ENCODE results near the gene TIAM2. TPM values are rescaled to one million over a fixed set of nuclear protein-coding genes. Genes with fewer than 3 reads are reported as not detected.

Gene TIAM2
- total RNA-seq, 1 experiment from 2014 or later, result 3.8 TPM

GRCh38 chr6:155080881-155081845, 86.0 kb downstream of the TIAM2 start:
- H3K4me3 Mint-ChIP-seq (ENCODE audit: unreplicated experiment), result no peak overlapping the region
- DNase-seq, result no peak
- no peaks in the 10 kb centered on the region for H3K27me3 Mint-ChIP-seq (ENCODE audit: insufficient read depth, unreplicated experiment)
- CTCF ChIA-PET, result no interaction called here
- Histone ChIP-seq H3K4me3 (ENCODE audit: low read depth, low read length) (no peak overlapping the region), H3K9me3 (no peaks in the 10 kb centered on the region), H3K36me3 (ENCODE audit: control insufficient read depth, insufficient read depth, low read length) (no peaks in the 10 kb centered on the region), H3K27me3 (replicated peaks; ENCODE audit: control insufficient read depth, insufficient read depth, low read length) (no peaks in the 10 kb centered on the region), H3K4me1 (peaks cover 21% of the 10 kb centered on the region)
- H3K36me3 Mint-ChIP-seq (ENCODE audit: insufficient read depth, unreplicated experiment), result no peaks in the 10 kb centered on the region
- no peak overlapping the region for H3K27ac Mint-ChIP-seq (ENCODE audit: unreplicated experiment)
- POLR2A ChIA-PET, result no interaction called here
- TF ChIP-seq CTCF (IDR thresholded peaks at IDR 0.05; ENCODE audit: insufficient read depth in 1 of 2, low read depth in 1 of 2, low read length in 1 of 2, severe bottlenecking in 1 of 2, unreplicated experiment in 1 of 2), result no peak
- no TSS peak for BruUV-seq (replicated peaks)
- intact Hi-C loops (cut with micrococcal nuclease; ENCODE audit: unreplicated experiment), result no loop called here
- no peaks in the 10 kb centered on the region for H3K9me3 Mint-ChIP-seq (ENCODE audit: unreplicated experiment)
- peaks cover 11% of the 10 kb centered on the region for H3K4me1 Mint-ChIP-seq (ENCODE audit: low read depth, unreplicated experiment)

GRCh38 chr6:155084431-155085123, 89.5 kb downstream of the TIAM2 start:
- Histone ChIP-seq H3K9me3 (no peaks in the 10 kb centered on the region), H3K27me3 (replicated peaks; ENCODE audit: control insufficient read depth, insufficient read depth, low read length) (no peaks in the 10 kb centered on the region), H3K36me3 (ENCODE audit: control insufficient read depth, insufficient read depth, low read length) (no peaks in the 10 kb centered on the region), H3K4me3 (ENCODE audit: low read depth, low read length) (no peak overlapping the region), H3K4me1 (peaks cover 23% of the 10 kb centered on the region)
- CTCF ChIA-PET, result interaction anchor here (0.8 kb wide), 1 partner anchor 409 kb away, joined by 3 read pairs; no protein-coding TSS in a partner anchor
- no peaks in the 10 kb centered on the region for H3K27me3 Mint-ChIP-seq (ENCODE audit: insufficient read depth, unreplicated experiment)
- no TSS peak for BruUV-seq (replicated peaks)
- peak overlapping the region; percentile 27 for H3K4me3 Mint-ChIP-seq (ENCODE audit: unreplicated experiment)
- POLR2A ChIA-PET, result no interaction called here
- no peak overlapping the region for H3K27ac Mint-ChIP-seq (ENCODE audit: unreplicated experiment)
- peaks cover 11% of the 10 kb centered on the region for H3K4me1 Mint-ChIP-seq (ENCODE audit: low read depth, unreplicated experiment)
- no peak for TF ChIP-seq CTCF (IDR thresholded peaks at IDR 0.05; ENCODE audit: insufficient read depth in 1 of 2, low read depth in 1 of 2, low read length in 1 of 2, severe bottlenecking in 1 of 2, unreplicated experiment in 1 of 2)
- DNase-seq, result no peak
- H3K36me3 Mint-ChIP-seq (ENCODE audit: insufficient read depth, unreplicated experiment), result no peaks in the 10 kb centered on the region
- intact Hi-C loops (cut with micrococcal nuclease; ENCODE audit: unreplicated experiment), result loop anchor here (1.0 to 5.0 kb wide), 3 partner anchors 36 to 87 kb away; partner anchors contain the start of gene TIAM2
- no peaks in the 10 kb centered on the region for H3K9me3 Mint-ChIP-seq (ENCODE audit: unreplicated experiment)

- no peaks in the 10 kb centered on the region for H3K9me3 ChIP-seq
- Mint-ChIP-seq H3K4me3 (ENCODE audit: unreplicated experiment) (peak overlapping the region; percentile 27), H3K36me3 (ENCODE audit: insufficient read depth, unreplicated experiment) (no peaks in the 10 kb centered on the region), H3K9me3 (ENCODE audit: unreplicated experiment) (no peaks in the 10 kb centered on the region), H3K27me3 (ENCODE audit: insufficient read depth, unreplicated experiment) (no peaks in the 10 kb centered on the region), H3K27ac (ENCODE audit: unreplicated experiment) (peak overlapping the region; percentile 87), H3K4me1 (ENCODE audit: low read depth, unreplicated experiment) (peaks cover 11% of the 10 kb centered on the region)
- peak; percentile 64 to 83 for DNase-seq
- ChIA-PET CTCF (interaction anchor here (0.5 to 1.0 kb wide), 3 partner anchors 9 to 410 kb away, joined by 3 to 4 read pairs (median 3); no protein-coding TSS in a partner anchor), POLR2A (interaction anchor here (0.6 kb wide), 1 partner anchor 100 kb away, joined by 3 read pairs; no protein-coding TSS in a partner anchor)
- peaks cover 23% of the 10 kb centered on the region for H3K4me1 ChIP-seq
- H3K27me3 ChIP-seq (replicated peaks; ENCODE audit: control insufficient read depth, insufficient read depth, low read length), result no peaks in the 10 kb centered on the region
- no TSS peak for BruUV-seq (replicated peaks)
- no peak for TF ChIP-seq CTCF (IDR thresholded peaks at IDR 0.05; ENCODE audit: insufficient read depth in 1 of 2, low read depth in 1 of 2, low read length in 1 of 2, severe bottlenecking in 1 of 2, unreplicated experiment in 1 of 2)
- no peaks in the 10 kb centered on the region for H3K36me3 ChIP-seq (ENCODE audit: control insufficient read depth, insufficient read depth, low read length)
- no peak overlapping the region for H3K4me3 ChIP-seq (ENCODE audit: low read depth, low read length)
- intact Hi-C loops (cut with micrococcal nuclease; ENCODE audit: unreplicated experiment), result loop anchor here (1.0 to 5.0 kb wide), 3 partner anchors 35 to 88 kb away; partner anchors contain the start of gene TIAM2
Measured at GRCh38 chr6:155085582-155086257, 90.6 kb downstream of the TIAM2 start.

Measured in Caco-2 (cell line).